Lower leg skin (tissue), 4 donors: ENCODE data around the gene MNT. TPM values are rescaled to one million over a fixed set of nuclear protein-coding genes. Genes with fewer than 3 reads are reported as not detected.

ENCODE experiments used
- DNase-seq, 2 donors: peaks; one replicate each; pipeline ENCODE4 v3.0.0-alpha.2; 2019; ENCODE audit warnings: low spot score in 2 of 2
- H3K4me3 ChIP-seq: fragments of 200-600 bp; sonication (generic); 2 replicates; pipeline ENCODE4 v1.5.1; 2017; ENCODE audit warnings: mild to moderate bottlenecking, low read depth; ENCODE audit not compliant: poor library complexity, severe bottlenecking
- CTCF ChIP-seq, 3 donors: fragments of 450-650 bp; IDR thresholded peaks; one replicate each; pipeline ENCODE4 v1.5.1; 2016; ENCODE audit warnings: antibody characterized with exemption in 3 of 3, mild to moderate bottlenecking in 3 of 3, moderate library complexity in 2 of 3
- POLR2A ChIP-seq, 2 donors: fragments of 450-650 bp; IDR thresholded peaks; one replicate each; pipeline ENCODE4 v1.6.1; 2016 to 2017; ENCODE audit warnings: antibody characterized with exemption in 2 of 2, mild to moderate bottlenecking in 1 of 2, moderate library complexity in 1 of 2
- WGBS, 2 donors: methylation state at CpG; one replicate each; pipeline ENCODE4 v1.1.5; 2018; 5-methylcytosine and 5-hydroxymethylcytosine counted together
- intact Hi-C: fragments of 100-400 bp; cut with DNase I; formaldehyde crosslinking; loops from one replicate; pipeline ENCODE4 v1.15.0; 2023; ENCODE audit warnings: low total_unique reads
- total RNA-seq, 4 donors: library from RNA; depleted of rRNA; stranded (reverse); fragments of >200 nt; gene quantifications; one replicate each; pipeline ENCODE4 v1.1.0, GENCODE V29; 2016

MNT gene
- total RNA-seq, 4 donors from 2014 or later: 10.3 to 28.6 (median 15.4) TPM

GRCh38 chr17:2371183-2372130, 29.4 kb downstream of the MNT start:
- no peak for DNase-seq

GRCh38 chr17:2370211-2370589, 30.7 kb downstream of the MNT start:
- TF ChIP-seq CTCF (IDR thresholded peaks at IDR 0.05) (no peak), POLR2A (IDR thresholded peaks at IDR 0.05) (no peak)
- no peak for DNase-seq
- 84 to 86% methylated on average over 9 to 11 of the region's 11 CpGs for WGBS, 2 donors
- no peak overlapping the region for H3K4me3 ChIP-seq
- intact Hi-C loops: no loop called here

More at GRCh38 chr17:2371183-2372130, 29.4 kb downstream of the MNT start:
- WGBS, 2 donors: 94% methylated on average over 28 to 30 of the region's 30 CpGs
- no peak overlapping the region for H3K4me3 ChIP-seq
- TF ChIP-seq CTCF (IDR thresholded peaks at IDR 0.05) (no peak), POLR2A (IDR thresholded peaks at IDR 0.05) (no peak)
- intact Hi-C loops: no loop called here

GRCh38 chr17:2369551-2370210, 31.2 kb downstream of the MNT start:
- WGBS, 2 donors: 67 to 78% methylated on average over 20 of the region's 20 CpGs
- no peak for DNase-seq
- intact Hi-C loops: no loop called here

GRCh38 chr17:2369039-2369438, 31.8 kb downstream of the MNT start:
- 78 to 81% methylated on average over 5 of the region's 5 CpGs for WGBS, 2 donors
- DNase-seq: no peak
- intact Hi-C loops: no loop called here
- no peak for TF ChIP-seq CTCF (IDR thresholded peaks at IDR 0.05)
- TF ChIP-seq POLR2A (IDR thresholded peaks at IDR 0.05): no peak
- no peak overlapping the region for H3K4me3 ChIP-seq

More at GRCh38 chr17:2369551-2370210, 31.2 kb downstream of the MNT start:
- TF ChIP-seq CTCF (IDR thresholded peaks at IDR 0.05) (no peak), POLR2A (IDR thresholded peaks at IDR 0.05) (no peak)
- no peak overlapping the region for H3K4me3 ChIP-seq

GRCh38 chr17:2368359-2368758, 32.5 kb downstream of the MNT start:
- WGBS, 2 donors: 54 to 70% methylated on average over 8 of the region's 8 CpGs
- no peak overlapping the region for H3K4me3 ChIP-seq
- DNase-seq: no peak
- intact Hi-C loops: no loop called here
- no peak for TF ChIP-seq CTCF (IDR thresholded peaks at IDR 0.05)
- TF ChIP-seq POLR2A (IDR thresholded peaks at IDR 0.05): no peak
